Liver (tissue), 9 donors: Measurements from ENCODE around the gene SMYD3. TPM values are rescaled to one million over a fixed set of nuclear protein-coding genes. Genes with fewer than 3 reads are reported as not detected.
A peak's percentile ranks its signal among the peaks of the same experiment; 100 is the strongest.

Source experiments
- DNase-seq: peaks from one replicate; pipeline ENCODE4 v3.0.0-alpha.2; 2017; ENCODE audit warnings: low spot score
- H3K27ac ChIP-seq, 2 donors: one replicate each; pipeline ENCODE4 v1.7.0; 2013; ENCODE audit warnings: inconsistent platforms in 2 of 2, low read length in 2 of 2, control low read depth in 1 of 2, low read depth in 1 of 2, mild to moderate bottlenecking in 1 of 2
- H3K27me3 ChIP-seq, 4 donors: one replicate each; pipeline versions ENCODE4 v1.6.1 to v1.7.0; 2013; ENCODE audit warnings: low read length in 3 of 4, inconsistent platforms in 1 of 4, mild to moderate bottlenecking in 1 of 4, moderate library complexity in 1 of 4; ENCODE audit not compliant: control insufficient read depth in 4 of 4, insufficient read depth in 4 of 4
- H3K36me3 ChIP-seq, 4 donors: one replicate each; pipeline versions ENCODE4 v1.6.1 to v1.7.0; 2013; ENCODE audit warnings: low read length in 3 of 4, mild to moderate bottlenecking in 3 of 4, low read depth in 1 of 4, moderate library complexity in 1 of 4; ENCODE audit not compliant: control insufficient read depth in 4 of 4, insufficient read depth in 3 of 4
- H3K4me1 ChIP-seq, 4 donors: one replicate each; pipeline versions ENCODE4 v1.6.1 to v1.7.0; 2013; ENCODE audit warnings: low read length in 3 of 4, mild to moderate bottlenecking in 3 of 4, moderate library complexity in 1 of 4; ENCODE audit not compliant: control insufficient read depth in 4 of 4, insufficient read depth in 4 of 4
- H3K4me3 ChIP-seq, 3 donors: one replicate each; pipeline versions ENCODE4 v1.6.1 to v1.7.0; 2013; ENCODE audit warnings: low read length in 3 of 3, control low read depth in 1 of 3, low read depth in 1 of 3, mild to moderate bottlenecking in 1 of 3
- H3K9ac ChIP-seq, 2 donors: one replicate each; pipeline ENCODE4 v1.7.0; 2013; ENCODE audit warnings: low read length in 2 of 2, mild to moderate bottlenecking in 2 of 2, moderate library complexity in 2 of 2, control low read depth in 1 of 2, low read depth in 1 of 2
- H3K9me3 ChIP-seq, 4 donors: one replicate each; pipeline versions ENCODE4 v1.6.1 to v1.7.0; 2013; ENCODE audit warnings: low read length in 3 of 4; ENCODE audit not compliant: control insufficient read depth in 4 of 4
- ATF3 ChIP-seq: IDR thresholded peaks from 2 replicates; pipeline ENCODE4 v1.6.1; 2016; ENCODE audit warnings: antibody characterized with exemption
- CTCF ChIP-seq: fragments of 150-350 bp; IDR thresholded peaks from 2 replicates; pipeline ENCODE4 v1.5.1; 2017; ENCODE audit warnings: improper control_type of control experiment, low read depth, low read length; ENCODE audit not compliant: missing input control
- EGR1 ChIP-seq, 2 donors: IDR thresholded peaks; 2 replicates each; pipeline ENCODE4 v1.6.1; 2016 to 2018; ENCODE audit warnings: antibody characterized with exemption in 2 of 2, low read depth in 2 of 2
- FOXA1 ChIP-seq: IDR thresholded peaks from 2 replicates; pipeline ENCODE4 v1.6.1; 2016; ENCODE audit warnings: antibody characterized with exemption
- FOXA2 ChIP-seq: IDR thresholded peaks from 2 replicates; pipeline ENCODE4 v1.6.1; 2016; ENCODE audit warnings: antibody characterized with exemption
- GABPA ChIP-seq, 2 donors: IDR thresholded peaks in 1 of 2; conservative IDR thresholded peaks in 1 of 2; 2 replicates each; pipeline ENCODE4 v1.6.1; 2016; ENCODE audit warnings: antibody characterized with exemption in 2 of 2, mild to moderate bottlenecking in 1 of 2, moderate library complexity in 1 of 2
- HNF4A ChIP-seq, 2 donors: conservative IDR thresholded peaks; 2 replicates each; pipeline ENCODE4 v1.6.1; 2016; ENCODE audit warnings: antibody characterized with exemption in 2 of 2, mild to moderate bottlenecking in 2 of 2
- HNF4G ChIP-seq: IDR thresholded peaks from 2 replicates; pipeline ENCODE4 v1.6.1; 2016; ENCODE audit warnings: antibody characterized with exemption
- JUND ChIP-seq, 2 donors: IDR thresholded peaks; 2 replicates each; pipeline ENCODE4 v1.6.1; 2016; ENCODE audit warnings: antibody characterized with exemption in 2 of 2
- MAX ChIP-seq: IDR thresholded peaks from 2 replicates; pipeline ENCODE4 v1.6.1; 2016; ENCODE audit warnings: antibody characterized with exemption
- NR2F2 ChIP-seq: IDR thresholded peaks from 2 replicates; pipeline ENCODE4 v1.6.1; 2016; ENCODE audit warnings: antibody characterized with exemption
- RAD21 ChIP-seq, 2 donors: IDR thresholded peaks; 2 replicates each; pipeline ENCODE4 v1.6.1; 2016; ENCODE audit warnings: antibody characterized with exemption in 2 of 2, mild to moderate bottlenecking in 2 of 2
- REST ChIP-seq: IDR thresholded peaks from 2 replicates; pipeline ENCODE4 v1.6.1; 2016; ENCODE audit warnings: antibody characterized with exemption, mild to moderate bottlenecking
- RXRA ChIP-seq, 2 donors: IDR thresholded peaks; 2 replicates each; pipeline ENCODE4 v1.6.1; 2017 to 2018; ENCODE audit warnings: antibody characterized with exemption in 2 of 2, mild to moderate bottlenecking in 1 of 2
- TAF1 ChIP-seq: conservative IDR thresholded peaks from 2 replicates; pipeline ENCODE4 v1.6.1; 2016; ENCODE audit warnings: antibody characterized with exemption, mild to moderate bottlenecking
- YY1 ChIP-seq: IDR thresholded peaks from 2 replicates; pipeline ENCODE4 v1.6.1; 2016; ENCODE audit warnings: antibody characterized with exemption, mild to moderate bottlenecking
- ZBTB33 ChIP-seq: IDR thresholded peaks from 2 replicates; pipeline ENCODE4 v1.6.1; 2016; ENCODE audit warnings: antibody characterized with exemption
- WGBS: extraction: QIAGEN DNeasy Blood & Tissue Kit; methylation state at CpG from one replicate; pipeline ENCODE4 v1.1.7; 2013; 5-methylcytosine and 5-hydroxymethylcytosine counted together
- polyA plus RNA-seq, 2 donors: library from polyadenylated mRNA; stranded (reverse) in 1 of 2; unstranded in 1 of 2; fragments of 200-250 nt in 1 of 2; fragments of >200 nt in 1 of 2; fragmentation: Nextera tagmentation in 1 of 2; extraction: Ambion mirVana in 1 of 2; gene quantifications; one replicate each; pipeline versions ENCODE4 v1.2.1 to v1.2.3, GENCODE V29; 2013 to 2015
- total RNA-seq, 2 donors: library from RNA; depleted of rRNA; stranded (reverse); fragments of >200 nt; gene quantifications; one replicate each; pipeline ENCODE4 v1.2.3, GENCODE V29; 2014
- donor health status: healthy.
- donor health status: healthy.
- donor health status: healthy.
- donor health status: healthy.
- donor health status: healthy.

Gene SMYD3
- total and polyA plus RNA-seq, 4 donors = 3.1 to 9.1 (median 8.0) TPM

GRCh38 chr1:246179401-246179800 is 327.7 kb downstream of the SMYD3 start:
- Histone ChIP-seq H3K27me3 (no peaks in the 10 kb centered on the region), H3K9me3 (no peaks in the 10 kb centered on the region), H3K9ac (no peak overlapping the region), H3K27ac (no peak overlapping the region), H3K36me3 (no peaks in the 10 kb centered on the region), H3K4me3 (no peak overlapping the region), H3K4me1 (no peaks in the 10 kb centered on the region)
- TF ChIP-seq HNF4A (conservative IDR thresholded peaks at IDR 0.05) = no peak
- no peak for TF ChIP-seq REST
- no peak for TF ChIP-seq TAF1
- no peak for DNase-seq
- WGBS = 78% methylated on average over 1 of the region's 1 CpG

- Histone ChIP-seq H3K4me3 (no peak overlapping the region), H3K27ac (no peak overlapping the region), H3K9me3 (no peaks in the 10 kb centered on the region), H3K4me1 (no peaks in the 10 kb centered on the region), H3K9ac (no peak overlapping the region), H3K27me3 (no peaks in the 10 kb centered on the region), H3K36me3 (no peaks in the 10 kb centered on the region)
- 84% methylated on average over 6 of the region's 6 CpGs for WGBS
- DNase-seq = no peak
- TF ChIP-seq CTCF = no peak
- TF ChIP-seq YY1 = no peak
- no peak for TF ChIP-seq HNF4G
- TF ChIP-seq ATF3 = no peak
- no peak for TF ChIP-seq EGR1 (IDR thresholded peaks at IDR 0.05; ENCODE audit: low read depth in 2 of 2)
- peak; percentile 48 to 53 for TF ChIP-seq RXRA (IDR thresholded peaks at IDR 0.05)
- no peak for TF ChIP-seq REST
- no peak for TF ChIP-seq FOXA1
- TF ChIP-seq JUND (IDR thresholded peaks at IDR 0.05) = no peak
- TF ChIP-seq RAD21 (IDR thresholded peaks at IDR 0.05) = no peak
- TF ChIP-seq ZBTB33 = no peak
- TF ChIP-seq FOXA2 = no peak
- TF ChIP-seq NR2F2 = peak; percentile 82
- no peak for TF ChIP-seq HNF4A (conservative IDR thresholded peaks at IDR 0.05)
- no peak for TF ChIP-seq MAX
- no peak for TF ChIP-seq GABPA (IDR thresholded peaks at IDR 0.05 in 1 of 2, conservative IDR thresholded peaks at IDR 0.05 in 1 of 2)
Observed at GRCh38 chr1:246178717-246179311, 328.3 kb downstream of the SMYD3 start.
